Fibroblast of villous mesenchyme (primary cell): ENCODE measurements around the gene TNFRSF8. TPM values are rescaled to one million over a fixed set of nuclear protein-coding genes. Genes with fewer than 3 reads are reported as not detected.
"Not testable (repeated sequence)": the region's sequence is repeated elsewhere in the genome, so short reads cannot be mapped to it uniquely, and the experiment has no call there.

Experiments used
- DNase-seq: peaks from one replicate; pipeline ENCODE4 v3.0.0-alpha.2; 2010; ENCODE audit warnings: low read depth
- H3K4me3 ChIP-seq: 2 replicates; pipeline ENCODE4 v1.5.1; 2011; ENCODE audit warnings: low read depth, mild to moderate bottlenecking, low read length
- total RNA-seq: library from RNA; depleted of rRNA; stranded (reverse); fragments of >200 nt; gene quantifications from 2 replicates; pipeline ENCODE4 v1.2.3, GENCODE V29; 2012
- TF ChIP-seq, protein P1 (sequence below): IDR thresholded peaks from 2 replicates; pipeline ENCODE4 v1.5.1; 2012; ENCODE audit warnings: low read depth, mild to moderate bottlenecking, low read length; ENCODE audit not compliant: insufficient read depth

TNFRSF8 gene
- total RNA-seq, 1 donor, result 0.86 TPM

- TF ChIP-seq, protein P1, sequence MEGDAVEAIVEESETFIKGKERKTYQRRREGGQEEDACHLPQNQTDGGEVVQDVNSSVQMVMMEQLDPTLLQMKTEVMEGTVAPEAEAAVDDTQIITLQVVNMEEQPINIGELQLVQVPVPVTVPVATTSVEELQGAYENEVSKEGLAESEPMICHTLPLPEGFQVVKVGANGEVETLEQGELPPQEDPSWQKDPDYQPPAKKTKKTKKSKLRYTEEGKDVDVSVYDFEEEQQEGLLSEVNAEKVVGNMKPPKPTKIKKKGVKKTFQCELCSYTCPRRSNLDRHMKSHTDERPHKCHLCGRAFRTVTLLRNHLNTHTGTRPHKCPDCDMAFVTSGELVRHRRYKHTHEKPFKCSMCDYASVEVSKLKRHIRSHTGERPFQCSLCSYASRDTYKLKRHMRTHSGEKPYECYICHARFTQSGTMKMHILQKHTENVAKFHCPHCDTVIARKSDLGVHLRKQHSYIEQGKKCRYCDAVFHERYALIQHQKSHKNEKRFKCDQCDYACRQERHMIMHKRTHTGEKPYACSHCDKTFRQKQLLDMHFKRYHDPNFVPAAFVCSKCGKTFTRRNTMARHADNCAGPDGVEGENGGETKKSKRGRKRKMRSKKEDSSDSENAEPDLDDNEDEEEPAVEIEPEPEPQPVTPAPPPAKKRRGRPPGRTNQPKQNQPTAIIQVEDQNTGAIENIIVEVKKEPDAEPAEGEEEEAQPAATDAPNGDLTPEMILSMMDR, result peak; percentile 71
- H3K4me3 ChIP-seq, result no peak overlapping the region
- peak; percentile 39 for DNase-seq
Observed at GRCh38 chr1:12031039-12031980, 31.8 kb upstream of the TNFRSF8 start.

GRCh38 chr1:12032161-12032621 lies 30.9 kb upstream of the TNFRSF8 start:
- peak; percentile 54 for DNase-seq
- TF ChIP-seq, protein P1, result no peak

GRCh38 chr1:12033441-12033840 lies 29.7 kb upstream of the TNFRSF8 start:
- DNase-seq, result peak; percentile 73
- H3K4me3 ChIP-seq, result not testable (repeated sequence)

More at GRCh38 chr1:12032161-12032621, 30.9 kb upstream of the TNFRSF8 start:
- H3K4me3 ChIP-seq, result no peak overlapping the region

DNA sequence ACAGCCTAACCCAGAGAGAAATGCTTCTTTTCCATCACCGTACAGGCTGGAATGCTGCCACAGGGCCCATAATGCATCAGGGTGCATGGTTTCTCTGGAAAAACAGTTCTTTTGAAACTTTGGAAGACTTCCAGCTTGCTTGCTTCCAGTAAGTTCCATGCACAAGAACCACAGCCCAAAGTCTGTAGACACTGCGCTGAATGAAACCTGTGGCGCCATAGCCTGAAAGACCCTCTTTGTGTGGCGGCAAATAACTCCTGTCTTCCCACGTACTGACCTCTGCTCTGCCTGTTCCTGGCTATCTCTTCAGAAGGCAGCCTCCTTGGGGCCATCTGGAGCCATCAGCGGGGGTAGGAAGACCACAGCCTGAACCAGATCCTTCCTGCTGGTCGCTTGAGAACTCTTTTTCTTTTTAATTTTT lies 28.7 kb upstream of the TNFRSF8 start:
- peak; percentile 73 for DNase-seq
- no peak overlapping the region for H3K4me3 ChIP-seq
- TF ChIP-seq, protein P1, result no peak

GRCh38 chr1:12035312-12035711 lies 27.8 kb upstream of the TNFRSF8 start:
- H3K4me3 ChIP-seq, result no peak overlapping the region
- TF ChIP-seq, protein P1, result no peak
- DNase-seq, result no peak

GRCh38 chr1:12037486-12038355 lies 25.4 kb upstream of the TNFRSF8 start:
- H3K4me3 ChIP-seq, result no peak overlapping the region
- TF ChIP-seq, protein P1, result no peak
- no peak for DNase-seq
